Kidney (tissue), 14 donors: ENCODE data around the gene ZNF197. TPM values are rescaled to one million over a fixed set of nuclear protein-coding genes. Genes with fewer than 3 reads are reported as not detected.

Experiments
- DNase-seq, 5 donors: peaks; one replicate each; pipeline ENCODE4 v3.0.0-alpha.2; 2013 to 2020
- FAIRE-seq: peaks from 2 replicates; lab custom pipeline; 2012; peaks lifted over from hg19 to GRCh38; lab: Jason Lieb, UNC
- H3K27ac ChIP-seq, 2 donors: one replicate each; pipeline ENCODE4 v1.7.0; 2013; ENCODE audit warnings: low read depth in 2 of 2, low read length in 2 of 2, inconsistent platforms in 1 of 2
- H3K27me3 ChIP-seq: one replicate; pipeline ENCODE4 v1.7.1; 2013; ENCODE audit warnings: low read length, inconsistent platforms; ENCODE audit not compliant: control insufficient read depth, insufficient read depth
- H3K36me3 ChIP-seq, 3 donors: one replicate each; pipeline versions ENCODE4 v1.7.0 to v1.7.1; 2013; ENCODE audit warnings: low read length in 3 of 3, control low read depth in 1 of 3, inconsistent platforms in 1 of 3; ENCODE audit not compliant: insufficient read depth in 3 of 3, control insufficient read depth in 2 of 3
- H3K4me1 ChIP-seq, 3 donors: one replicate each; pipeline versions ENCODE4 v1.7.0 to v1.7.1; 2013; ENCODE audit warnings: low read length in 3 of 3, inconsistent platforms in 1 of 3, low read depth in 1 of 3; ENCODE audit not compliant: control insufficient read depth in 2 of 3, insufficient read depth in 2 of 3
- H3K4me3 ChIP-seq, 3 donors: one replicate each; pipeline versions ENCODE4 v1.7.0 to v1.8.1; 2013; ENCODE audit warnings: low read length in 3 of 3, control low read depth in 1 of 3, inconsistent platforms in 1 of 3
- H3K9ac ChIP-seq, 3 donors: one replicate each; pipeline versions ENCODE4 v1.7.0 to v1.7.1; 2013; ENCODE audit warnings: low read length in 3 of 3, control low read depth in 1 of 3, inconsistent platforms in 1 of 3
- H3K9me3 ChIP-seq, 3 donors: one replicate each; pipeline versions ENCODE4 v1.7.0 to v1.7.1; 2013; ENCODE audit warnings: low read length in 3 of 3, control low read depth in 1 of 3, inconsistent platforms in 1 of 3; ENCODE audit not compliant: control insufficient read depth in 2 of 3, insufficient read depth in 1 of 3
- intact Hi-C: fragments of 100-400 bp; cut with DNase I; formaldehyde crosslinking; loops from one replicate; pipeline ENCODE4 v1.11.1; 2022
- polyA plus RNA-seq: library from polyadenylated mRNA; stranded (reverse); fragments of 350-450 nt; fragmentation: Illumina TruSeq; extraction: RNeasy Lipid Tissue Mini Kit (QIAGEN cat#74804); gene quantifications from one replicate; pipeline ENCODE4 v1.2.3, GENCODE V29; 2014; ENCODE audit warnings: low read depth, low replicate concordance; ENCODE audit not compliant: insufficient read depth
- total RNA-seq: library from RNA; stranded (reverse); fragmentation: NEBNext Ultra II Directional; extraction: Animal tissue kit (Norgen Biotek cat#: 25700); gene quantifications from one replicate; pipeline ENCODE4 v1.2.1, GENCODE V29; 2021
- TF ChIP-seq, protein P1 (sequence below): IDR thresholded peaks from 3 replicates; pipeline ENCODE4 v1.5.1; 2012; ENCODE audit warnings: mild to moderate bottlenecking, moderate library complexity, borderline replicate concordance; ENCODE audit not compliant: insufficient read depth; ENCODE audit errors: extremely low read depth
- donor health status: control.
- donor health status: control.
- donor health status: control.
- donor health status: control.
- donor health status: control.
- donor health status: DM: yes; HTN: yes; CAD: no.
- donor health status: Normal renal cell carcinoma (clear cell type).

Gene ZNF197
- total and polyA plus RNA-seq, 2 donors from 2014 or later: 6.1 to 19.3 TPM

DNA sequence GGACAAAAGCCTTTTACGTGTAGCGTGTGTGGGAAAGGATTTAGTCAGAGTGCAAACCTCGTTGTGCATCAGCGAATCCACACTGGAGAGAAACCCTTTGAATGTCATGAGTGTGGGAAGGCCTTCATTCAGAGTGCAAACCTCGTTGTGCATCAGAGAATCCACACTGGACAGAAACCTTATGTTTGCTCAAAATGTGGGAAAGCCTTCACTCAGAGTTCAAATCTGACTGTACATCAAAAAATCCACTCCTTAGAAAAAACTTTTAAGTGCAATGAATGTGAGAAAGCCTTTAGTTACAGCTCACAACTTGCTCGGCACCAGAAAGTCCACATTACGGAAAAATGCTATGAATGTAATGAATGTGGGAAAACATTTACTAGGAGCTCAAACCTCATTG lies 34.2 kb downstream of the ZNF197 start:
- FAIRE-seq (no peak), DNase-seq (no peak)
- intact Hi-C loops: no loop called here
- Histone ChIP-seq H3K9ac (no peak overlapping the region), H3K27me3 (no peaks in the 10 kb centered on the region), H3K4me1 (no peaks in the 10 kb centered on the region), H3K36me3 (peaks cover 15 to 43% (median 37%) of the 10 kb centered on the region in 3 donors), H3K27ac (no peak overlapping the region), H3K4me3 (no peak overlapping the region), H3K9me3 (peaks cover 0 to 28% (median 3%) of the 10 kb centered on the region in 3 donors)
- TF ChIP-seq, protein P1, sequence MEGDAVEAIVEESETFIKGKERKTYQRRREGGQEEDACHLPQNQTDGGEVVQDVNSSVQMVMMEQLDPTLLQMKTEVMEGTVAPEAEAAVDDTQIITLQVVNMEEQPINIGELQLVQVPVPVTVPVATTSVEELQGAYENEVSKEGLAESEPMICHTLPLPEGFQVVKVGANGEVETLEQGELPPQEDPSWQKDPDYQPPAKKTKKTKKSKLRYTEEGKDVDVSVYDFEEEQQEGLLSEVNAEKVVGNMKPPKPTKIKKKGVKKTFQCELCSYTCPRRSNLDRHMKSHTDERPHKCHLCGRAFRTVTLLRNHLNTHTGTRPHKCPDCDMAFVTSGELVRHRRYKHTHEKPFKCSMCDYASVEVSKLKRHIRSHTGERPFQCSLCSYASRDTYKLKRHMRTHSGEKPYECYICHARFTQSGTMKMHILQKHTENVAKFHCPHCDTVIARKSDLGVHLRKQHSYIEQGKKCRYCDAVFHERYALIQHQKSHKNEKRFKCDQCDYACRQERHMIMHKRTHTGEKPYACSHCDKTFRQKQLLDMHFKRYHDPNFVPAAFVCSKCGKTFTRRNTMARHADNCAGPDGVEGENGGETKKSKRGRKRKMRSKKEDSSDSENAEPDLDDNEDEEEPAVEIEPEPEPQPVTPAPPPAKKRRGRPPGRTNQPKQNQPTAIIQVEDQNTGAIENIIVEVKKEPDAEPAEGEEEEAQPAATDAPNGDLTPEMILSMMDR: no peak

DNA sequence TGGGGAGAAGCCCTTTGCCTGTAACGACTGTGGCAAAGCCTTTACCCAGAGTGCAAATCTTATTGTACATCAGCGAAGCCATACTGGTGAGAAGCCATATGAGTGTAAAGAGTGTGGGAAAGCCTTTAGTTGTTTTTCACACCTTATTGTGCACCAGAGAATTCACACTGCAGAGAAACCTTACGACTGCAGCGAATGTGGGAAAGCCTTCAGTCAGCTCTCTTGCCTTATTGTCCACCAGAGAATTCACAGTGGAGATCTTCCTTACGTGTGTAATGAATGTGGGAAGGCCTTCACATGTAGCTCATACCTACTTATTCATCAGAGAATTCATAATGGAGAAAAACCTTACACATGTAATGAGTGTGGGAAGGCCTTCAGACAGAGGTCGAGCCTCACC lies 34.6 kb downstream of the ZNF197 start:
- no peak for DNase-seq
- no peak overlapping the region for H3K4me3 ChIP-seq
- H3K4me1 ChIP-seq: no peaks in the 10 kb centered on the region
- intact Hi-C loops: no loop called here
- no peak for FAIRE-seq
- TF ChIP-seq, protein P1: no peak
- H3K36me3 ChIP-seq: peaks cover 14 to 40% (median 34%) of the 10 kb centered on the region in 3 donors
- H3K9me3 ChIP-seq: peaks cover 0 to 28% (median 3%) of the 10 kb centered on the region in 3 donors
- H3K27ac ChIP-seq: no peak overlapping the region
- H3K27me3 ChIP-seq: no peaks in the 10 kb centered on the region
- H3K9ac ChIP-seq: no peak overlapping the region

DNA sequence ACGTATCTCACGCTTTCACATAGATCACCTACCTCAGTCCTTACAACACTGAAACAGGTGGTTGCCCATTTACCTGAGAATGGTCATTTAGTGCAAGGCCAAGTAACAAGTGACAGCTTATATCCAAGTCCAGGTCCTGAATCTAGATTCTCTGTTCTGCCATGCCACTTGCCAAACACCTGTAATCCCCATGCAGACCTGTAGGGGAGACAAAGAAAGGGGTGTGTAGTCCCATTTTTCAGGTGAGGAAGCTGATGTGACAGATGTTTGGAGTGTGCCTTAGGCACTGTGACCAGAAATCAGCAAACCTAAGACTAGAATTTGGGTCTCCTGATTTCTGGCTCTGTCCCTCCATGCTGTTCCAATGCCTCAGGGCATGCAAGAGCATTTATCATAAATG lies 36.4 kb downstream of the ZNF197 start:
- Histone ChIP-seq H3K27me3 (no peaks in the 10 kb centered on the region), H3K4me1 (no peaks in the 10 kb centered on the region), H3K4me3 (no peak overlapping the region), H3K9me3 (peaks cover 0 to 28% (median 3%) of the 10 kb centered on the region in 3 donors), H3K36me3 (peaks cover 14 to 40% (median 30%) of the 10 kb centered on the region in 3 donors), H3K9ac (no peak overlapping the region), H3K27ac (no peak overlapping the region)
- FAIRE-seq (no peak), DNase-seq (no peak)
- intact Hi-C loops: no loop called here
- TF ChIP-seq, protein P1: no peak

DNA sequence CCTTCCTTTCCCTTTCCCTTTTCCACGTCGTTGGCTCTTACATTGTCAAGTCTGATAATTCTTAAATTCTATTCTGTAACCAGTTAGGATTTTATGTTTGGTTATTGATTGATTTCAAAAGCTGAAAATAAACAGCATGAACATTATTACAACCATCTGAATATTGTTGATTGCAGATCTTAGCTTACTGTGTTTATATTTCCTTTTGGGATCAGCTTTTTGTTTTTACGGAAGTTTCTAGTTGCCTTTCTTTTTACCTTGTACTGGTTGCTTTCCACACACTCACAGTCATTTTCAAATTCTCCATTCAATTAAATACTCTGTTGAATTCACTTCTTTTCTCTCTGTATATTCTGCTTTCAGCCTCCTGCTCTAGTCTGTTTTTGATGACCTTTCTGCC lies 40.3 kb downstream of the ZNF197 start:
- no peak for DNase-seq
- FAIRE-seq: no peak
- H3K27me3 ChIP-seq: no peaks in the 10 kb centered on the region
- peaks cover 0 to 3% (median 0%) of the 10 kb centered on the region in 3 donors for H3K9me3 ChIP-seq
- H3K4me3 ChIP-seq: no peak overlapping the region
- H3K27ac ChIP-seq: no peak overlapping the region
- no peaks in the 10 kb centered on the region for H3K4me1 ChIP-seq
- TF ChIP-seq, protein P1: no peak
- intact Hi-C loops: no loop called here
- H3K9ac ChIP-seq: no peak overlapping the region
- H3K36me3 ChIP-seq: peaks cover 0 to 5% (median 2%) of the 10 kb centered on the region in 3 donors
